ENCODE measurements around the gene FBLL1.

GRCh38 chr5:168494057-168494555, 35.0 kb upstream of the FBLL1 start:
- no peak for TF ChIP-seq EZH2 (IDR thresholded peaks at IDR 0.05; ENCODE audit: insufficient read depth, poor library complexity, severe bottlenecking)
- no peak for TF ChIP-seq EZH2phosphoT487 (IDR thresholded peaks at IDR 0.05; ENCODE audit: insufficient read depth, low read depth)
